Right lobe of liver (tissue), 4 donors: Measurements from ENCODE around the gene EFCAB5.

Experiments used
- POLR2A ChIP-seq: fragments of 450-650 bp; IDR thresholded peaks from one replicate; pipeline ENCODE4 v1.6.1; 2017; ENCODE audit warnings: antibody characterized with exemption, mild to moderate bottlenecking
- TF ChIP-seq, protein P1 (sequence below), 4 donors: fragments of 200-600 bp in 3 of 4; fragments of 450-650 bp in 1 of 4; IDR thresholded peaks; one replicate each; pipeline versions ENCODE4 v1.5.1 to v1.8.0; 2016 to 2022; ENCODE audit warnings: antibody characterized with exemption in 4 of 4, mild to moderate bottlenecking in 2 of 4
- donor health status: DM: no; HTN: no; CAD: no.
- donor health status: DM: no; HTN: no; CAD: no.
- donor health status: DM: no; HTN: yes; CAD: no.

DNA sequence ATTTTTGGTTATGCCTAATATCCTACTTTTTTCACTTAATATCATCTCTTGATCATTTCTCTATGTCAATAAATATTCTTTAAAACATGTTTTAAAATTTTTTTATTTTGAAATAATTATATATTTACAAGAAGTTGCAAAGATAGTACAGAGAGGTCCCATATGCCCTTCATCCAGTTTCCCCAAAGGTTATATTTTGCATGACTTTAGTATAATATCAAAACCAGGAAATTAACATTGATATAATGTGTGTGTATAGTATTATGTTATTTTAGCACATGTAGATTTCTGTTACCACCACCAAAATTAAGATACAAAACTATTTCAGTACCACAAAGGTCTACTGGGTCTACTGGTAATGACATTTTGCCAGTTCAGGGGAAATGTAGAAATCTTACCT, 60.7 kb downstream of the EFCAB5 start:
- TF ChIP-seq, protein P1, sequence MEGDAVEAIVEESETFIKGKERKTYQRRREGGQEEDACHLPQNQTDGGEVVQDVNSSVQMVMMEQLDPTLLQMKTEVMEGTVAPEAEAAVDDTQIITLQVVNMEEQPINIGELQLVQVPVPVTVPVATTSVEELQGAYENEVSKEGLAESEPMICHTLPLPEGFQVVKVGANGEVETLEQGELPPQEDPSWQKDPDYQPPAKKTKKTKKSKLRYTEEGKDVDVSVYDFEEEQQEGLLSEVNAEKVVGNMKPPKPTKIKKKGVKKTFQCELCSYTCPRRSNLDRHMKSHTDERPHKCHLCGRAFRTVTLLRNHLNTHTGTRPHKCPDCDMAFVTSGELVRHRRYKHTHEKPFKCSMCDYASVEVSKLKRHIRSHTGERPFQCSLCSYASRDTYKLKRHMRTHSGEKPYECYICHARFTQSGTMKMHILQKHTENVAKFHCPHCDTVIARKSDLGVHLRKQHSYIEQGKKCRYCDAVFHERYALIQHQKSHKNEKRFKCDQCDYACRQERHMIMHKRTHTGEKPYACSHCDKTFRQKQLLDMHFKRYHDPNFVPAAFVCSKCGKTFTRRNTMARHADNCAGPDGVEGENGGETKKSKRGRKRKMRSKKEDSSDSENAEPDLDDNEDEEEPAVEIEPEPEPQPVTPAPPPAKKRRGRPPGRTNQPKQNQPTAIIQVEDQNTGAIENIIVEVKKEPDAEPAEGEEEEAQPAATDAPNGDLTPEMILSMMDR (IDR thresholded peaks at IDR 0.05) = no peak
- no peak for TF ChIP-seq POLR2A
